Measurements from ENCODE around the gene MTLN. TPM values are rescaled to one million over a fixed set of nuclear protein-coding genes. Genes with fewer than 3 reads are reported as not detected.
"Not testable (repeated sequence)": the region's sequence is repeated elsewhere in the genome, so short reads cannot be mapped to it uniquely, and the experiment has no call there.

Gene MTLN
- total and polyA plus RNA-seq, 4 donors = 30.6 to 57.6 (median 32.9) TPM

- Histone ChIP-seq H3K27ac (ENCODE audit: low read depth, low read length) (no peak overlapping the region), H3K36me3 (ENCODE audit: control insufficient read depth, insufficient read depth, low read length) (no peaks in the 10 kb centered on the region), H3K4me3 (ENCODE audit: low read depth, low read length) (no peak overlapping the region), H3K9me3 (ENCODE audit: control insufficient read depth, insufficient read depth, low read length) (no peaks in the 10 kb centered on the region), H3K4me1 (ENCODE audit: control insufficient read depth, insufficient read depth, low read length) (peaks cover 1% of the 10 kb centered on the region), H3K27me3 (ENCODE audit: control insufficient read depth, insufficient read depth, low read length) (no peaks in the 10 kb centered on the region)
- no peak for DNase-seq (ENCODE audit: low read depth in 4 of 6, low spot score in 6 of 6)
- no CpG with 5 or more reads among the region's 3 CpGs for WGBS (ENCODE audit: insufficient coverage)
Measured at GRCh38 chr2:110205660-110206455, 6.5 kb downstream of the MTLN start.

DNA sequence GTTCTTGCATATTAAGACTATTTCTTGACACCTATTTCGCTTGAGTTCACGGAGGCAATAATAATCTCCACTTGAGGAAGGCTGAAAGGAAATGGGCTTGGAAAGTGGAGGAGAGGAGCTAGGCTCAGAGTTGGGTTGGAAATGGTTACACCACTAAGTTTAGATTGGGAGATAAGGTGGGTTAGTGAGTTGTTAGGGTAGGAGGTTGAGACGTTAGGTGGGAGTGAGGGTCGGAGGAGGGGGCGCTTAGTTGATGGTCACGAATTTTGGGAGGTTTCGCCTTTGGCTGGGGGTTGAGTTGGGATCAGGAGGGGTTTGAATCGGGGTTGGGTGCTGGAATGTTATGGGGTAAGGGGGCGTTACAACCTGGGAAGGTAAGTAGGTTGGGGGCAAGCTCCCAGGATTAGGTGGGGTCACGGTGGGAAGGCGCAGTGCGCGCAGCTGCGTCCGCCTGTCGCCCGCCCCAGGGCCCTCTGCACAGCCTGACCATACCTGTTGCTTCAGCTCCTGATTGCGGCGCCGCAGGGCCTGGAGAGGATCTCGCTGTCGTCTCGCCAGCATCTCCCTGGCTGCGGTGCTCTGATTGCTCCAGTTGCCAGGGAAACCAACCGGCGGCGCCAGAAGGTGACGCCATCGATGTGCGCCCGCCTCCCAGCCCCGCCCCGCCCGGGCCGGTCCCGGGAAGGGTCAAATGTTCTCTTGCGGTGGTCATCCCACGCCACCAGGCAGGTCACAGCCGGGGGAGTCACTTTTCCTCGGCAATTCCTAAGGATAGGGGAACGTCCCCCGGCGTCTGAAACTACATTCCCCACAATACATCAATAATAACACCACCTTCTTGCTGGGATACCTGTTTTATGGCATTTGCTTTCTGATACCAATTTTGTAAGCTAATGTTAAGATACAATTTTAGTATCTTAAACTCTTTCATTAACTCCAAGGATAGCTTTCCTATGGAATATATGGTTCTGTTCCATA lies 7.7 kb downstream of the MTLN start, which contains the start of gene NPHP1:
Gene NPHP1, minus strand, starts transcription at position 606 of the 978 bp plus-strand sequence. Its CDS starts 45 bp downstream, at position 561.
- 1% methylated on average over 40 of the region's 43 CpGs for WGBS (ENCODE audit: insufficient coverage)
- no peaks in the 10 kb centered on the region for H3K4me1 ChIP-seq (ENCODE audit: control insufficient read depth, insufficient read depth, low read length)
- no peaks in the 10 kb centered on the region for H3K36me3 ChIP-seq (ENCODE audit: control insufficient read depth, insufficient read depth, low read length)
- H3K9me3 ChIP-seq (ENCODE audit: control insufficient read depth, insufficient read depth, low read length) = no peaks in the 10 kb centered on the region
- peak; percentile 70 to 96 (median 80) for DNase-seq (ENCODE audit: low read depth in 4 of 6, low spot score in 6 of 6)
- H3K4me3 ChIP-seq (ENCODE audit: low read depth, low read length) = peak within 1 kb of the TSS; percentile 72
- H3K27me3 ChIP-seq (ENCODE audit: control insufficient read depth, insufficient read depth, low read length) = no peaks in the 10 kb centered on the region
- H3K27ac ChIP-seq (ENCODE audit: low read depth, low read length) = no peak within 1 kb of the TSS

DNA sequence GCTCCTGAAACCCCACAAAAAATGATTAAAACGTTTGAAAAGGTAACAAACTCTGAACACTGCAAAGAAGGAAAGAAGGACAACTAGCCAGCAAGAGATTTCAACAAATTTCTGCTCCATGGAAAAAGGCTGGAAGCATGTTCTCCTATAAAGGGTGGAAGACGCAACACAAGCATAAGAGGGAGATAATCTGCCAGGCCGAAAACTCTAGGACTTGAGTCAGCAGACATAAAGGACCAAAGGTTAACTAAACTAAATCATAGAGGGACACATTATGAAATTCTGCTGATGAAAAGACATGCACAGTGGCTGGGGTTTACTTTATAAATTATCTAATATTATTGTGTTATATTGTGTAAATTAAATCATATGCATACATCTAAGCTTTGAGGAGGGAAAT lies 14.3 kb downstream of the MTLN start:
- WGBS (ENCODE audit: insufficient coverage) = 100% methylated on average over 1 of the region's 3 CpGs
- H3K27ac ChIP-seq (ENCODE audit: low read depth, low read length) = no peak overlapping the region
- H3K27me3 ChIP-seq (ENCODE audit: control insufficient read depth, insufficient read depth, low read length) = no peaks in the 10 kb centered on the region
- no peak for DNase-seq (ENCODE audit: low read depth in 4 of 6, low spot score in 6 of 6)
- H3K4me3 ChIP-seq (ENCODE audit: low read depth, low read length) = no peak overlapping the region
- H3K36me3 ChIP-seq (ENCODE audit: control insufficient read depth, insufficient read depth, low read length) = no peaks in the 10 kb centered on the region
- no peaks in the 10 kb centered on the region for H3K9me3 ChIP-seq (ENCODE audit: control insufficient read depth, insufficient read depth, low read length)
- no peaks in the 10 kb centered on the region for H3K4me1 ChIP-seq (ENCODE audit: control insufficient read depth, insufficient read depth, low read length)

DNA sequence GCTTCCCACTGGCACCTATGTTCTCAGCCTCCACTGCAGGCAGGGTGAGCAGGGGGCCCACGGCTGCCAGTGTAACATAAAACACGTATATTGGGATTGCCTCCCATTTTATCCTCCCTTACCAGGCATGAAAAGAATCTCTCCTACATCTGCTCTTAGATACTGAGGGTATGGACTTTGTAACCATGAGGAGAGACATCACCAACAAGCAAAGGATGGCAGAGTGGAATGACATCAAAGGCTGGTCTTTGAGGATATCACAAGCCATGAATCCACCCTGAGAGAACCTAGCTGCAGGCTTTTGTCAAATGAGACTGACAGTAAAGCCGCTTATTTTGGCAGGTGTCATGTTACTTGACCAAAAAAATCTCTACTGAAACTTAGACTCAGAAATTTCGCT lies 14.9 kb downstream of the MTLN start:
- Histone ChIP-seq H3K4me1 (ENCODE audit: control insufficient read depth, insufficient read depth, low read length) (no peaks in the 10 kb centered on the region), H3K9me3 (ENCODE audit: control insufficient read depth, insufficient read depth, low read length) (no peaks in the 10 kb centered on the region), H3K27me3 (ENCODE audit: control insufficient read depth, insufficient read depth, low read length) (no peaks in the 10 kb centered on the region), H3K27ac (ENCODE audit: low read depth, low read length) (no peak overlapping the region), H3K4me3 (ENCODE audit: low read depth, low read length) (no peak overlapping the region), H3K36me3 (ENCODE audit: control insufficient read depth, insufficient read depth, low read length) (no peaks in the 10 kb centered on the region)
- no peak for DNase-seq (ENCODE audit: low read depth in 4 of 6, low spot score in 6 of 6)
- 40% methylated on average over 1 of the region's 4 CpGs for WGBS (ENCODE audit: insufficient coverage)

- not testable (repeated sequence) for H3K36me3 ChIP-seq (ENCODE audit: control insufficient read depth, insufficient read depth, low read length); H3K9me3 ChIP-seq (ENCODE audit: control insufficient read depth, insufficient read depth, low read length); H3K4me1 ChIP-seq (ENCODE audit: control insufficient read depth, insufficient read depth, low read length); DNase-seq (ENCODE audit: low read depth in 4 of 6, low spot score in 6 of 6); H3K27ac ChIP-seq (ENCODE audit: low read depth, low read length); H3K27me3 ChIP-seq (ENCODE audit: control insufficient read depth, insufficient read depth, low read length); H3K4me3 ChIP-seq (ENCODE audit: low read depth, low read length)
- 98% methylated on average over 23 of the region's 23 CpGs for WGBS (ENCODE audit: insufficient coverage)
Measured at GRCh38 chr2:110190169-110190568, 22.2 kb downstream of the MTLN start.

DNA sequence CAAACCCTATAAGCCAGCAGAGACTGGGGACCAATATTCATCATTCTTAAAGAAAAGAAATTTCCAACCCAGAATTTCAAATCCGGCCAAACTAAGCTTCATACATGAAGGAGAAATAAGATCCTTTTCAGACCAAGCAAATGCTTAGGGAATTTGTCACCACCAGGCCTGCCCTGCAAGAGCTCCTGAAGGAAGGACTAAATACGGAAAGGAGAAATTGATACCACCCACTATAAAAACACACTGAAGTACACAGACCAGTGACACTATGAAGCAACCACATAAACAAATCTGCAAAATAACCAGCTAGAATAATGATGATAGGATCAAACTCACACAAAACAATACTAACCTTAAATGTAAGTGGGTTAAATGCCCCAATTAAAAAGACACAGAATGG lies 29.9 kb downstream of the MTLN start:
- no peak overlapping the region for H3K4me3 ChIP-seq (ENCODE audit: low read depth, low read length)
- H3K27me3 ChIP-seq (ENCODE audit: control insufficient read depth, insufficient read depth, low read length) = no peaks in the 10 kb centered on the region
- no peaks in the 10 kb centered on the region for H3K4me1 ChIP-seq (ENCODE audit: control insufficient read depth, insufficient read depth, low read length)
- no peaks in the 10 kb centered on the region for H3K36me3 ChIP-seq (ENCODE audit: control insufficient read depth, insufficient read depth, low read length)
- no peak overlapping the region for H3K27ac ChIP-seq (ENCODE audit: low read depth, low read length)
- WGBS (ENCODE audit: insufficient coverage) = 100% methylated on average over 1 of the region's 2 CpGs
- no peak for DNase-seq (ENCODE audit: low read depth in 4 of 6, low spot score in 6 of 6)
- peaks cover 2% of the 10 kb centered on the region for H3K9me3 ChIP-seq (ENCODE audit: control insufficient read depth, insufficient read depth, low read length)

DNA sequence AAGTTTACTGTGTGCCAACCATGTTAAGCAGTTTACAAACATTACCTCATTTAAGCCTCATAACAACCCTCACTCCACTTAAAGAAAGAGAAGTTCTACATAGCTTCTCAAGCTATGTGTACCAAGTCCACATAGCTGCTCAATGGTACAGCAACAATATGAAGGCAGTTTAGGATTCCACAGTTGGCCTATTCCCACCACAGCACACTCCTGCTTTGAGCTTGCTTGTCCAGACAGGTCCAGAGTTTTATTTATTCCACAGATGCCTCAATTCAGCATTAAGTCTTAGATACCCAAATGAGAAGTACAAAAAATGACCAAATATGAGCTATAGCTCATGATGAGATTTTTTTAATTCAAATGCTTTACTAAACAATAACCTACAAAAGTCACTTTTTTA lies 32.3 kb downstream of the MTLN start:
- Histone ChIP-seq H3K36me3 (ENCODE audit: control insufficient read depth, insufficient read depth, low read length) (no peaks in the 10 kb centered on the region), H3K4me3 (ENCODE audit: low read depth, low read length) (no peak overlapping the region), H3K27ac (ENCODE audit: low read depth, low read length) (no peak overlapping the region), H3K4me1 (ENCODE audit: control insufficient read depth, insufficient read depth, low read length) (no peaks in the 10 kb centered on the region), H3K27me3 (ENCODE audit: control insufficient read depth, insufficient read depth, low read length) (no peaks in the 10 kb centered on the region), H3K9me3 (ENCODE audit: control insufficient read depth, insufficient read depth, low read length) (peaks cover 2% of the 10 kb centered on the region)
- DNase-seq (ENCODE audit: low read depth in 4 of 6, low spot score in 6 of 6) = no peak

GRCh38 chr2:110173523-110173922 lies 38.8 kb downstream of the MTLN start:
- Histone ChIP-seq H3K27ac (ENCODE audit: low read depth, low read length) (no peak overlapping the region), H3K9me3 (ENCODE audit: control insufficient read depth, insufficient read depth, low read length) (no peaks in the 10 kb centered on the region), H3K4me3 (ENCODE audit: low read depth, low read length) (no peak overlapping the region), H3K4me1 (ENCODE audit: control insufficient read depth, insufficient read depth, low read length) (no peaks in the 10 kb centered on the region), H3K36me3 (ENCODE audit: control insufficient read depth, insufficient read depth, low read length) (no peaks in the 10 kb centered on the region), H3K27me3 (ENCODE audit: control insufficient read depth, insufficient read depth, low read length) (no peaks in the 10 kb centered on the region)
- DNase-seq (ENCODE audit: low read depth in 4 of 6, low spot score in 6 of 6) = no peak
- no CpG with 5 or more reads among the region's 1 CpG for WGBS (ENCODE audit: insufficient coverage)

DNA sequence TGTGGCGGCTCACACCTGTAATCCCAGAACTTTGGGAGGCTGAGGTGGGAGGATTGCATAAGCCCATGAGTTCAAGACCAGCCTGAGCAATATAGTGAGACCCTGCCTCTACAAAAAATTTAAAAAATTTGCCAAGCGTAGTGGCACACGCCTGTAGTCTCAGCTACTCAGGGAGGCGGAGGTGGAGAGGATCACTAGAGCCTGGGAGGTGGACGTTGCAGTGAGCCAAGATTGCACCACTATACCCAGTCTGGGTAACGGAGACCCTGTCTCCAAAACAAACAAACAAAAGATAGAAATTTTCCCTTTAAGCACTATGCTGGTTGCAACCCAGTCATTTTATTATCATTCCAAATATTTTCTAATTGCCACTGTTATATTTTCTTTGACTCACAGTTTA lies 39.8 kb downstream of the MTLN start:
- WGBS (ENCODE audit: insufficient coverage) = 91% methylated on average over 4 of the region's 6 CpGs
- no peak for DNase-seq (ENCODE audit: low read depth in 4 of 6, low spot score in 6 of 6)
- no peaks in the 10 kb centered on the region for H3K27me3 ChIP-seq (ENCODE audit: control insufficient read depth, insufficient read depth, low read length)
- no peak overlapping the region for H3K27ac ChIP-seq (ENCODE audit: low read depth, low read length)
- H3K4me3 ChIP-seq (ENCODE audit: low read depth, low read length) = no peak overlapping the region
- H3K36me3 ChIP-seq (ENCODE audit: control insufficient read depth, insufficient read depth, low read length) = no peaks in the 10 kb centered on the region
- no peaks in the 10 kb centered on the region for H3K4me1 ChIP-seq (ENCODE audit: control insufficient read depth, insufficient read depth, low read length)
- H3K9me3 ChIP-seq (ENCODE audit: control insufficient read depth, insufficient read depth, low read length) = no peaks in the 10 kb centered on the region
